Ovary (tissue), 10 donors: ENCODE measurements around the gene CLEC4A. TPM values are rescaled to one million over a fixed set of nuclear protein-coding genes. Genes with fewer than 3 reads are reported as not detected.

Source experiments
- DNase-seq, 5 donors: peaks; one replicate each; pipeline ENCODE4 v3.0.0-alpha.2; 2019 to 2020
- H3K27ac ChIP-seq, 2 donors: fragments of 200-600 bp; one replicate each; pipeline versions ENCODE4 v1.5.1 to v1.8.0; 2019 to 2022
- H3K27me3 ChIP-seq: fragments of 200-600 bp; one replicate; pipeline ENCODE4 v1.8.0; 2022
- H3K36me3 ChIP-seq: fragments of 200-600 bp; sonication (generic); one replicate; pipeline ENCODE4 v1.5.1; 2019
- H3K4me1 ChIP-seq: one replicate; pipeline ENCODE4 v1.8.1; 2013; ENCODE audit warnings: mild to moderate bottlenecking, moderate library complexity; ENCODE audit not compliant: insufficient read depth
- H3K4me3 ChIP-seq: fragments of 200-600 bp; sonication (generic); one replicate; pipeline ENCODE4 v1.5.1; 2017
- H3K9me3 ChIP-seq, 2 donors: fragments of 200-600 bp in 1 of 2; sonication (generic) in 1 of 2; one replicate each; pipeline versions ENCODE4 v1.5.1 to v1.8.1; 2013 to 2019; ENCODE audit warnings: mild to moderate bottlenecking in 1 of 2, moderate library complexity in 1 of 2
- EP300 ChIP-seq: sonication (generic); formaldehyde crosslinking; IDR thresholded peaks from one replicate; pipeline ENCODE4 v1.6.1; 2017; ENCODE audit warnings: antibody characterized with exemption
- POLR2A ChIP-seq: fragments of 450-650 bp; IDR thresholded peaks from one replicate; pipeline ENCODE4 v1.6.1; 2017; ENCODE audit warnings: antibody characterized with exemption, mild to moderate bottlenecking, moderate library complexity
- WGBS, 3 donors: extraction: QIAGEN DNeasy Blood & Tissue Kit in 1 of 3; methylation state at CpG; one replicate each; pipeline versions ENCODE4 v1.1.5 to v1.1.7; 2013 to 2017; 5-methylcytosine and 5-hydroxymethylcytosine counted together
- intact Hi-C, 4 donors: fragments of 100-400 bp; cut with DNase I; formaldehyde crosslinking; loops; one replicate each; pipeline versions ENCODE4 v1.11.0 to v1.15.1; 2022 to 2023
- long read RNA-seq, 3 donors: library from polyadenylated mRNA in 2 of 3; unstranded in 2 of 3; transcript quantifications; one replicate each; pipeline ENCODE4 v2.0.0 and lab custom pipeline, GENCODE V29; 2021 to 2026
- polyA plus RNA-seq, 2 donors: library from polyadenylated mRNA; stranded (reverse); fragments of 200-250 nt in 1 of 2; fragments of 350-450 nt in 1 of 2; fragmentation: Illumina TruSeq in 1 of 2; extraction: RNeasy Lipid Tissue Mini Kit (QIAGEN cat#74804) in 1 of 2; gene quantifications; one replicate each; pipeline ENCODE4 v1.2.3, GENCODE V29; 2013 to 2014
- total RNA-seq, 7 donors: library from RNA; depleted of rRNA in 2 of 7; stranded (reverse); fragments of >200 nt in 2 of 7; fragmentation: NEBNext Ultra II Directional in 3 of 7; extraction: Animal tissue kit (Norgen Biotek cat#: 25700) in 3 of 7; gene quantifications; one replicate each; pipeline versions ENCODE4 v1.1.0 to v1.2.4, GENCODE V29; 2016 to 2023
- TF ChIP-seq, protein P1 (sequence below), 3 donors: fragments of 450-650 bp in 2 of 3; fragments of 200-600 bp in 1 of 3; IDR thresholded peaks; one replicate each; pipeline versions ENCODE4 v1.5.1 to v1.8.0; 2016 to 2022; ENCODE audit warnings: antibody characterized with exemption in 3 of 3, mild to moderate bottlenecking in 1 of 3
- donor health status: DM: no; HTN: no; CAD: no; lungs with moderate emphysema.
- donor health status: DM: no; HTN: no; CAD: no.
- donor health status: Bipolar disorder and iron deficiency.
- donor health status: DM: yes; HTN: yes; CAD: no.
- donor health status: DM: no; HTN: no; CAD: no.
- donor health status: DM: yes; HTN: yes; CAD: no.

CLEC4A gene
- total RNA-seq (1 to 10 TPM in 5 of 7 donors, under 1 TPM in 1, not detected in 1; 0.96 to 3.6 (median 2.2) TPM), polyA plus RNA-seq (1 to 10 TPM; 1.4 to 1.8 TPM)
- long read RNA-seq, donor 1, partial matches to known transcripts, result 0 of 1 reads
- long read RNA-seq, donor 1, other reads (novel, unspliced or antisense), result 0 of 1 reads
- long read RNA-seq, donor 2, result 0 reads
- long read RNA-seq, donor 3, result 0 reads

DNA sequence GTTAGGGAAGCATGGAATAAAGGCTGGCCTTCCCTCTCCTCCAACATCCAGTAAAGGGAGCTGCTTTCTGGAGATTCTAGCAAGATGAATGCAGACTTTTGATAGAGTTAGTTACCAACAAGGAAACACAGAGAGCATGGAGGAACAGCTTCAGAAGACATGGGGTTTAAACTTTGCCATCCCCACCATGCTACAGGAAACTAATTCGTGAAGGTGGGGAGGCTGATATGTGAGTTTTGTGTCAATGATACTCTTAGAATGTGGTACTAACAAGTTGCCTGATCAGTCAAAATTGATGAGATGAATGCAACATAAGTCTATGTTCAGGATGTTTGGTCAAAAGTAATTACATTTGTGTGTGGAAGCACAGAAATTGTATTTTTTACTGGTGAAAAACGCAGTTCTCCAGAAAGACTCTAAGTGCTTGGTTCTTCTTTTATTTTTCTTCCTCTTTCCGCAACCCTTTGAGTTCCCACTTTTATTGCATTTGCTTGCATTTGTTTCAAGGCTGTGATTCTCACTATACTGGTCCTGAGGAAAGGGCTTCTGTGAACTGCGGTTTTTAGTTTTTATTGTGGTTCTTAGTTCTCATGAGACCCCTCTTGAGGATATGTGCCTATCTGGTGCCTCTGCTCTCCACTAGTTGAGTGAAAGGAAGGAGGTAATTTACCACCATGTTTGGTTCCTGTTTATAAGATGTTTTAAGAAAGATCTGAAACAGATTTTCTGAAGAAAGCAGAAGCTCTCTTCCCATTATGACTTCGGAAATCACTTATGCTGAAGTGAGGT is at the start of gene CLEC4A:
Gene CLEC4A (plus strand): TSS at position 494 of the 789 bp plus-strand sequence. CDS start 262 bp downstream, at position 756.
- Histone ChIP-seq H3K4me3 (no peak within 1 kb of the TSS), H3K27ac (no peak within 1 kb of the TSS), H3K9me3 (no peaks in the 10 kb centered on the region), H3K36me3 (no peaks in the 10 kb centered on the region), H3K27me3 (no peaks in the 10 kb centered on the region), H3K4me1 (no peaks in the 10 kb centered on the region)
- intact Hi-C loops, result no loop called here
- no peak for TF ChIP-seq POLR2A
- no peak for DNase-seq
- WGBS, 3 donors, result 88 to 89% (median 89%) methylated on average over 5 of the region's 5 CpGs

DNA sequence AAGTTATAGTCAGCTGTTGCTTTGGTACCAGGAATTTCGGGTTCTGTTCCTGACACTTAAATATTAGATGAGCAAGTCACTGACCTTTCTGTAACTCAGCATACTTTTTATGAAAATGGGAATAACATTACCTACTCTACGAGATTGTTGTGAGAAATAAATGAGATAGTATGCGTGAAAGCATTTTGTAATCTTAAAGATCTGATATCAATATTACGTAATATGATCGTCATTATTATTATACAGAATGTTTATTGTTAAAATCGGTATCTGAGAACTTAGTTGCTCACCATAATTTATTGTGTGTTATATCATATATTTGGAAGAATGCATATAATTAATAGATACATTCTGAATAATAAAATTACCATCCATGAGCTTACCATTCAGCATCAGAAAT is 47.5 kb upstream of the CLEC4A start:
- Histone ChIP-seq H3K4me1 (no peaks in the 10 kb centered on the region), H3K36me3 (no peaks in the 10 kb centered on the region), H3K27ac (no peak overlapping the region), H3K4me3 (no peak overlapping the region), H3K9me3 (no peaks in the 10 kb centered on the region), H3K27me3 (no peaks in the 10 kb centered on the region)
- intact Hi-C loops, result no loop called here
- 82 to 88% (median 85%) methylated on average over 6 of the region's 6 CpGs for WGBS, 3 donors
- DNase-seq, result no peak
- TF ChIP-seq POLR2A, result no peak
- TF ChIP-seq, protein P1, sequence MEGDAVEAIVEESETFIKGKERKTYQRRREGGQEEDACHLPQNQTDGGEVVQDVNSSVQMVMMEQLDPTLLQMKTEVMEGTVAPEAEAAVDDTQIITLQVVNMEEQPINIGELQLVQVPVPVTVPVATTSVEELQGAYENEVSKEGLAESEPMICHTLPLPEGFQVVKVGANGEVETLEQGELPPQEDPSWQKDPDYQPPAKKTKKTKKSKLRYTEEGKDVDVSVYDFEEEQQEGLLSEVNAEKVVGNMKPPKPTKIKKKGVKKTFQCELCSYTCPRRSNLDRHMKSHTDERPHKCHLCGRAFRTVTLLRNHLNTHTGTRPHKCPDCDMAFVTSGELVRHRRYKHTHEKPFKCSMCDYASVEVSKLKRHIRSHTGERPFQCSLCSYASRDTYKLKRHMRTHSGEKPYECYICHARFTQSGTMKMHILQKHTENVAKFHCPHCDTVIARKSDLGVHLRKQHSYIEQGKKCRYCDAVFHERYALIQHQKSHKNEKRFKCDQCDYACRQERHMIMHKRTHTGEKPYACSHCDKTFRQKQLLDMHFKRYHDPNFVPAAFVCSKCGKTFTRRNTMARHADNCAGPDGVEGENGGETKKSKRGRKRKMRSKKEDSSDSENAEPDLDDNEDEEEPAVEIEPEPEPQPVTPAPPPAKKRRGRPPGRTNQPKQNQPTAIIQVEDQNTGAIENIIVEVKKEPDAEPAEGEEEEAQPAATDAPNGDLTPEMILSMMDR (IDR thresholded peaks at IDR 0.05), result no peak
- no peak for TF ChIP-seq EP300

DNA sequence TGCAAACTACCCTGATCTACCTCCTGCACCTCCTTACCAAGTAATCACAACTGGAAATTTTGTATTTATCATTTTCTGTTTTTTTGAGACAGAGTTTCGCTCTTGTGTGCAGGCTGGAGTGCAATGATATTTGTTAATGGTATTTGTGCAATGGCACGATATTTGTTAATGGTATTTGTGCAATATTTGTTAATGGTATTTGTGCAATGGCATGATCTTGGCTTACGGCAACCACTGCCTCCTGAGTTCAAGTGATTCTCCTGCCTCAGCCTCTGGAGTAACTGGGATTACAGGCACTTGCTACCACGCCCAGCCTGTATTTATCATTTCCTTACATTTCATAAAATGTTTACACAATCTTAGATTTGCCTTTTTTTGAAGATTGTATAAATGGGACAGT is 47.1 kb upstream of the CLEC4A start:
- intact Hi-C loops, result no loop called here
- H3K9me3 ChIP-seq, result no peaks in the 10 kb centered on the region
- H3K36me3 ChIP-seq, result no peaks in the 10 kb centered on the region
- 83 to 91% (median 86%) methylated on average over 4 of the region's 4 CpGs for WGBS, 3 donors
- no peaks in the 10 kb centered on the region for H3K27me3 ChIP-seq
- H3K4me3 ChIP-seq, result no peak overlapping the region
- DNase-seq, result no peak
- H3K4me1 ChIP-seq, result no peaks in the 10 kb centered on the region
- TF ChIP-seq, protein P1 (IDR thresholded peaks at IDR 0.05), result no peak
- TF ChIP-seq POLR2A (no peak), EP300 (no peak)
- no peak overlapping the region for H3K27ac ChIP-seq

DNA sequence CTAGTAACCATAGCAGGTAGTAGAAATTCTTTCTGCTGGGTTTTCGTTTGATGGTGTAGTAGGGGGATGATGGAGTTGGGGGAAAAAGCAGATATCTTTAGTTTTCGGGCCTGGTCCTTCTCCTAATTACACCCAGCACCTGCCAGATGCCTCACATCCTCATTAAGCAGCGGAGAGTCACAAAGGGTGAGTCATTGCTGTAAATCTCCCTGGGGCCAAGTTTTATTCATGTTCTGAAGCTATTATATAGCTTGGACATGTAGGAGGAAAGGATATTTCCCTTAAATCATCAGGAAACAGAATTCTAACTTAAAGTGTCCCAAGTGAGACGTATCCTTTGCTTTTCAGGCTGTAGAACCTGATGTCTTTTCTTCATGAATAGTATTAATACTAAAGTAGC is 46.2 kb upstream of the CLEC4A start:
- no peaks in the 10 kb centered on the region for H3K36me3 ChIP-seq

More for the DNA sequence above, 46.2 kb upstream of the CLEC4A start:
- no peaks in the 10 kb centered on the region for H3K9me3 ChIP-seq
- 43 to 52% (median 50%) methylated on average over 4 of the region's 4 CpGs for WGBS, 3 donors
- TF ChIP-seq, protein P1 (IDR thresholded peaks at IDR 0.05), result no peak
- no peak for TF ChIP-seq EP300
- no peak for TF ChIP-seq POLR2A
- H3K4me1 ChIP-seq, result no peaks in the 10 kb centered on the region
- H3K27ac ChIP-seq, result no peak overlapping the region
- intact Hi-C loops, result no loop called here
- H3K4me3 ChIP-seq, result no peak overlapping the region
- DNase-seq, result no peak
- H3K27me3 ChIP-seq, result no peaks in the 10 kb centered on the region
